NCI-H774 (cell line): ENCODE data around the gene EPHA4.

ENCODE experiments used
- DNase-seq: peaks from one replicate; lab custom pipeline; 2025; lab: John Stamatoyannopoulos, UW

The EPHA4 gene

GRCh38 chr2:221392228-221392881 is 179.7 kb downstream of the EPHA4 start:
- no peak for DNase-seq

GRCh38 chr2:221390878-221391277 is 181.2 kb downstream of the EPHA4 start:
- no peak for DNase-seq

- DNase-seq = no peak
These were observed 182.2 kb downstream of the EPHA4 start for GRCh38 chr2:221389904-221390303.

- DNase-seq = no peak
These were observed 182.7 kb downstream of the EPHA4 start for GRCh38 chr2:221389421-221389820.

- DNase-seq = no peak
These were observed 183.2 kb downstream of the EPHA4 start for GRCh38 chr2:221388891-221389290.

GRCh38 chr2:221385716-221386115 is 186.4 kb downstream of the EPHA4 start:
- DNase-seq = no peak

GRCh38 chr2:221381928-221382488 is 190.1 kb downstream of the EPHA4 start:
- DNase-seq = no peak

GRCh38 chr2:221380686-221381085 is 191.4 kb downstream of the EPHA4 start:
- no peak for DNase-seq

- no peak for DNase-seq
These were observed 192.0 kb downstream of the EPHA4 start for GRCh38 chr2:221380062-221380461.

GRCh38 chr2:221377597-221377996 is 194.5 kb downstream of the EPHA4 start:
- DNase-seq = no peak

GRCh38 chr2:221377066-221377465 is 195.0 kb downstream of the EPHA4 start:
- no peak for DNase-seq

GRCh38 chr2:221374234-221374633 is 197.9 kb downstream of the EPHA4 start:
- DNase-seq = no peak

GRCh38 chr2:221372907-221373306 is 199.2 kb downstream of the EPHA4 start:
- no peak for DNase-seq

GRCh38 chr2:221372159-221372884 is 199.8 kb downstream of the EPHA4 start:
- no peak for DNase-seq

- DNase-seq = no peak
These were observed 200.8 kb downstream of the EPHA4 start for GRCh38 chr2:221371347-221371746.

- no peak for DNase-seq
These were observed 201.3 kb downstream of the EPHA4 start for GRCh38 chr2:221370857-221371211.

GRCh38 chr2:221370076-221370856 is 201.8 kb downstream of the EPHA4 start:
- DNase-seq = no peak
